Measurements from ENCODE around the gene TMED8. TPM values are rescaled to one million over a fixed set of nuclear protein-coding genes. Genes with fewer than 3 reads are reported as not detected.

The TMED8 gene
- polyA plus RNA-seq, 1 donor (not counting 4 experiments of a cell fraction or from before 2014, with no cell fraction given) = 7.3 TPM

DNA sequence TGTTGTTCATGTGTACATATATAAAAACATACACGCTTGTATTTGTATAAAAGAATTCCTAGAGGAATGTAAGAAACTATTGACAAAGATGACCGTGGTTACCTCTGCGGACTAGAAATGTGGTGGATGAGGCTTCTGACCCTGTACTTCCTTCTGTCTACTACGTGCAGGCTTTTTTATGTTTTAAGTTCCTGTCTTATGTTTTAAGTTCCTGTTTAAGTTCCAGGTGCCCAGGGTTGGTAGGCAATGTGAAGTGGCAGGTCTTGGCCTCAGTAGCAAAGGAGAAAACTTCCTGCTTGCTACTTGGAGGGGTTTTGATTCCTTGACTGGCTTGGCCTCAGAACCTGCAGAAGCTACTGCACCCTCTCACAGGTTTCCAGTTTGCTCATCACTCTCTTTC is 67.8 kb downstream of the TMED8 start:
- no peaks in the 10 kb centered on the region for H3K9me3 ChIP-seq (ENCODE audit: control insufficient read depth, low read depth, low read length)
- H3K4me1 ChIP-seq (ENCODE audit: control insufficient read depth, extremely low read depth, insufficient read depth, low read length) = peaks cover 27% of the 10 kb centered on the region
- peaks cover 2% of the 10 kb centered on the region for H3K9me1 ChIP-seq (ENCODE audit: control insufficient read depth, extremely low read depth, insufficient read depth, low read length)
- H2AFZ ChIP-seq (ENCODE audit: control insufficient read depth, low read length) = no peak overlapping the region
- no peak for FAIRE-seq
- DNase-seq (ENCODE audit: low read depth, low spot score) = no peak
- H3K27me3 ChIP-seq (ENCODE audit: control insufficient read depth, extremely low read depth, insufficient read depth, low read length) = no peaks in the 10 kb centered on the region
- H3K4me2 ChIP-seq (ENCODE audit: control insufficient read depth, extremely low read depth, insufficient read depth, low read depth, low read length) = no peak overlapping the region
- no peak overlapping the region for H3K9ac ChIP-seq (ENCODE audit: control insufficient read depth, extremely low read depth, insufficient read depth, low read length)
- peaks cover 7% of the 10 kb centered on the region for H3K79me2 ChIP-seq (ENCODE audit: control insufficient read depth, insufficient read depth, low read length)
- TF ChIP-seq EZH2 (IDR thresholded peaks at IDR 0.05; ENCODE audit: low read length) = no peak
- TF ChIP-seq, protein P1, sequence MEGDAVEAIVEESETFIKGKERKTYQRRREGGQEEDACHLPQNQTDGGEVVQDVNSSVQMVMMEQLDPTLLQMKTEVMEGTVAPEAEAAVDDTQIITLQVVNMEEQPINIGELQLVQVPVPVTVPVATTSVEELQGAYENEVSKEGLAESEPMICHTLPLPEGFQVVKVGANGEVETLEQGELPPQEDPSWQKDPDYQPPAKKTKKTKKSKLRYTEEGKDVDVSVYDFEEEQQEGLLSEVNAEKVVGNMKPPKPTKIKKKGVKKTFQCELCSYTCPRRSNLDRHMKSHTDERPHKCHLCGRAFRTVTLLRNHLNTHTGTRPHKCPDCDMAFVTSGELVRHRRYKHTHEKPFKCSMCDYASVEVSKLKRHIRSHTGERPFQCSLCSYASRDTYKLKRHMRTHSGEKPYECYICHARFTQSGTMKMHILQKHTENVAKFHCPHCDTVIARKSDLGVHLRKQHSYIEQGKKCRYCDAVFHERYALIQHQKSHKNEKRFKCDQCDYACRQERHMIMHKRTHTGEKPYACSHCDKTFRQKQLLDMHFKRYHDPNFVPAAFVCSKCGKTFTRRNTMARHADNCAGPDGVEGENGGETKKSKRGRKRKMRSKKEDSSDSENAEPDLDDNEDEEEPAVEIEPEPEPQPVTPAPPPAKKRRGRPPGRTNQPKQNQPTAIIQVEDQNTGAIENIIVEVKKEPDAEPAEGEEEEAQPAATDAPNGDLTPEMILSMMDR (optimal IDR thresholded peaks at IDR 0.05 in 1 of 3, IDR thresholded peaks at IDR 0.05 in 1 of 3, conservative IDR thresholded peaks at IDR 0.05 in 1 of 3; ENCODE audit: extremely low read depth in 1 of 3, insufficient read depth in 2 of 3, low read length in 3 of 3) = no peak
- no peak overlapping the region for H3K27ac ChIP-seq (ENCODE audit: control insufficient read depth, insufficient read depth, low read length)
- no peak overlapping the region for H3K4me3 ChIP-seq (ENCODE audit: control insufficient read depth in 2 of 3, extremely low read depth in 1 of 3, insufficient read depth in 2 of 3, low read depth in 1 of 3, low read length in 3 of 3)
- dilution Hi-C loops (cut with MboI; ENCODE audit: extremely low pct_ligation_motif_present, low sequenced_read_pairs) = no loop called here
- H3K36me3 ChIP-seq (ENCODE audit: control insufficient read depth in 2 of 2, extremely low read depth in 1 of 2, insufficient read depth in 2 of 2, low read length in 2 of 2) = peaks cover 3 to 5% of the 10 kb centered on the region in 2 experiments
- H4K20me1 ChIP-seq (ENCODE audit: control insufficient read depth, extremely low read depth, insufficient read depth, low read length) = no peaks in the 10 kb centered on the region

DNA sequence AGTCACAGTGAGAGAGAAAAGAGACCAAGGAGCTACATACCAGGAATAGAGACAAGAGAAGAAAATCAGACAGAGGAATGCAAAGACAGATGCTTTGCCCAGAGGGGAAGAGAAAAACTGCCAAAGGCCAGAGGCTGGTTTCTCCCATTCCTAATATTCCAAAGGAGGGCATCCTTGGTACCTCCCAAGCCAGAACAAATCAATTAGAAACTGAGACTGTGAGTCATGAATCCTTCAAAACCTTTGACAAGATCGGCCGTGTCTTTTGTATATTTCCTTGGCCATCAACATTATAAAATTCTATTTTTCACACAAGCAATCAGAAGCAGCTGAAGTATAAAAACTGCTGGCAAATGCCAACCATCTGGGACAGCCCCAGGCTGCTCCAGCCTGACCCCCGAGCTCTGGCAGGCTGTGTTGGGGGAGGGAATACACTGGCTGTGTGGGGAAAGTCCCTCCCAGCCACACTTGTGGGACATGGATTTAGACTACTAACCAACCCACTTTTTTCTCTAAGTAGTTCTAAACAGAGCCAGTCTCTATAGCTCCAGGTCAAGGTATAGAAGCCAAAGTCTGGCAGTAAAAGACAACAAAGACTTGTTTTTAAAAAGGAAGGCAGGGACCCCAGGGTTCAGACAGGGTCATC is 69.9 kb downstream of the TMED8 start:
- H2AFZ ChIP-seq (ENCODE audit: control insufficient read depth, low read length) = no peak overlapping the region
- peaks cover 2% of the 10 kb centered on the region for H3K9me1 ChIP-seq (ENCODE audit: control insufficient read depth, extremely low read depth, insufficient read depth, low read length)
- H3K79me2 ChIP-seq (ENCODE audit: control insufficient read depth, insufficient read depth, low read length) = no peaks in the 10 kb centered on the region
- no peaks in the 10 kb centered on the region for H3K27me3 ChIP-seq (ENCODE audit: control insufficient read depth, extremely low read depth, insufficient read depth, low read length)
- DNase-seq (ENCODE audit: low read depth, low spot score) = no peak
- no peaks in the 10 kb centered on the region for H4K20me1 ChIP-seq (ENCODE audit: control insufficient read depth, extremely low read depth, insufficient read depth, low read length)
- no peaks in the 10 kb centered on the region for H3K9me3 ChIP-seq (ENCODE audit: control insufficient read depth, low read depth, low read length)
- H3K36me3 ChIP-seq (ENCODE audit: control insufficient read depth in 2 of 2, extremely low read depth in 1 of 2, insufficient read depth in 2 of 2, low read length in 2 of 2) = peaks cover 3 to 5% of the 10 kb centered on the region in 2 experiments
- no peak overlapping the region for H3K27ac ChIP-seq (ENCODE audit: control insufficient read depth, insufficient read depth, low read length)
- FAIRE-seq = no peak
- no peak for TF ChIP-seq EZH2 (IDR thresholded peaks at IDR 0.05; ENCODE audit: low read length)
- TF ChIP-seq, protein P1 (optimal IDR thresholded peaks at IDR 0.05 in 1 of 3, IDR thresholded peaks at IDR 0.05 in 1 of 3, conservative IDR thresholded peaks at IDR 0.05 in 1 of 3; ENCODE audit: extremely low read depth in 1 of 3, insufficient read depth in 2 of 3, low read length in 3 of 3) = no peak
- H3K4me3 ChIP-seq (ENCODE audit: control insufficient read depth in 2 of 3, extremely low read depth in 1 of 3, insufficient read depth in 2 of 3, low read depth in 1 of 3, low read length in 3 of 3) = no peak overlapping the region
- dilution Hi-C loops (cut with MboI; ENCODE audit: extremely low pct_ligation_motif_present, low sequenced_read_pairs) = no loop called here
- H3K9ac ChIP-seq (ENCODE audit: control insufficient read depth, extremely low read depth, insufficient read depth, low read length) = no peak overlapping the region
- H3K4me2 ChIP-seq (ENCODE audit: control insufficient read depth, extremely low read depth, insufficient read depth, low read depth, low read length) = no peak overlapping the region
- H3K4me1 ChIP-seq (ENCODE audit: control insufficient read depth, extremely low read depth, insufficient read depth, low read length) = peaks cover 35% of the 10 kb centered on the region

Measured in keratinocyte (primary cell).